HG03039 (cell line): ENCODE data around the gene C3orf18.

Experiments used
- ATAC-seq: cut with Tn5 transposase; IDR thresholded peaks from one replicate; pipeline ENCODE4 v1.9.1; 2021; ENCODE audit warnings: mild to moderate bottlenecking, moderate library complexity; ENCODE audit not compliant: unreplicated experiment

The C3orf18 gene

GRCh38 chr3:50551681-50552435 is 15.7 kb downstream of the C3orf18 start:
- ATAC-seq: no peak

- ATAC-seq: no peak
These were observed 16.4 kb downstream of the C3orf18 start for GRCh38 chr3:50551054-50551659.

- ATAC-seq: no peak
These were observed 17.3 kb downstream of the C3orf18 start for GRCh38 chr3:50550079-50550736.

- no peak for ATAC-seq
These were observed 18.3 kb downstream of the C3orf18 start for GRCh38 chr3:50549226-50549625.

GRCh38 chr3:50545781-50546180 is 21.8 kb downstream of the C3orf18 start:
- ATAC-seq: no peak

GRCh38 chr3:50542177-50543034 is 25.1 kb downstream of the C3orf18 start:
- no peak for ATAC-seq

- ATAC-seq: no peak
These were observed 27.9 kb downstream of the C3orf18 start for GRCh38 chr3:50539356-50540286.

- no peak for ATAC-seq
These were observed 30.0 kb downstream of the C3orf18 start for GRCh38 chr3:50537421-50538129.

GRCh38 chr3:50536471-50537180 is 30.9 kb downstream of the C3orf18 start:
- no peak for ATAC-seq

GRCh38 chr3:50534681-50535330 is 32.7 kb downstream of the C3orf18 start:
- no peak for ATAC-seq

- ATAC-seq: no peak
These were observed 33.6 kb downstream of the C3orf18 start for GRCh38 chr3:50533807-50534461.

- no peak for ATAC-seq
These were observed 34.2 kb downstream of the C3orf18 start for GRCh38 chr3:50533316-50533715.

GRCh38 chr3:50532062-50532705 is 35.4 kb downstream of the C3orf18 start:
- no peak for ATAC-seq

GRCh38 chr3:50531201-50531600 is 36.3 kb downstream of the C3orf18 start:
- no peak for ATAC-seq

- no peak for ATAC-seq
These were observed 37.3 kb downstream of the C3orf18 start for GRCh38 chr3:50530001-50530970.

- ATAC-seq: no peak
These were observed 41.6 kb downstream of the C3orf18 start for GRCh38 chr3:50525987-50526386.
